HepG2 (cell line): ENCODE data around the gene SMYD4. TPM values are rescaled to one million over a fixed set of nuclear protein-coding genes. Genes with fewer than 3 reads are reported as not detected.
A peak's percentile ranks its signal among the peaks of the same experiment; 100 is the strongest.

ENCODE experiments used
- CC2D1A ChIP-seq: sonication (generic); formaldehyde crosslinking; IDR thresholded peaks from 2 replicates; pipeline ENCODE4 v1.8.1; 2023; ENCODE audit warnings: mild to moderate bottlenecking, missing genetic modification reagents
- CCDC6 ChIP-seq: sonication (generic); formaldehyde crosslinking; IDR thresholded peaks from 2 replicates; pipeline ENCODE4 v1.8.1; 2022; ENCODE audit warnings: mild to moderate bottlenecking, missing genetic modification reagents, moderate library complexity
- FOXO4 ChIP-seq: sonication (generic); formaldehyde crosslinking; conservative IDR thresholded peaks from 2 replicates; pipeline ENCODE4 v1.8.1; 2023; ENCODE audit warnings: missing genetic modification reagents
- GTF3A ChIP-seq: sonication (generic); formaldehyde crosslinking; conservative IDR thresholded peaks from 2 replicates; pipeline ENCODE4 v1.4.0; 2020; ENCODE audit warnings: mild to moderate bottlenecking, missing genetic modification reagents
- IRF1 ChIP-seq: sonication (generic); formaldehyde crosslinking; IDR thresholded peaks from 2 replicates; pipeline ENCODE4 v1.4.0; 2020; ENCODE audit warnings: low read depth, mild to moderate bottlenecking, missing genetic modification reagents
- ISL2 ChIP-seq: sonication (generic); formaldehyde crosslinking; IDR thresholded peaks from 2 replicates; pipeline ENCODE4 v1.5.0; 2020; ENCODE audit warnings: missing genetic modification reagents
- MIER2 ChIP-seq: IDR thresholded peaks from 2 replicates; pipeline ENCODE4 v1.6.1; 2016; ENCODE audit warnings: missing biosample characterization, missing genetic modification reagents
- ONECUT2 ChIP-seq: sonication (generic); formaldehyde crosslinking; IDR thresholded peaks from 2 replicates; pipeline ENCODE4 v1.4.0; 2020; ENCODE audit warnings: missing genetic modification reagents
- PCBP2 ChIP-seq: fragments of 200-400 bp; formaldehyde crosslinking; optimal IDR thresholded peaks from 2 replicates; pipeline ENCODE3; 2018; ENCODE audit warnings: low read length, low read depth; ENCODE audit not compliant: poor library complexity, severe bottlenecking
- RELA ChIP-seq: sonication (generic); formaldehyde crosslinking; IDR thresholded peaks from 2 replicates; pipeline ENCODE4 v1.4.0; 2020; ENCODE audit warnings: missing genetic modification reagents
- REPIN1 ChIP-seq: sonication (generic); formaldehyde crosslinking; IDR thresholded peaks from 2 replicates; pipeline ENCODE4 v1.8.0; 2022; ENCODE audit warnings: missing genetic modification reagents, low read depth, mild to moderate bottlenecking, borderline replicate concordance
- SMAD1 ChIP-seq: sonication (generic); formaldehyde crosslinking; IDR thresholded peaks from 2 replicates; pipeline ENCODE4 v1.4.0; 2020; ENCODE audit warnings: missing genetic modification reagents, low read depth, mild to moderate bottlenecking, borderline replicate concordance
- SSRP1 ChIP-seq: IDR thresholded peaks from 2 replicates; pipeline ENCODE4 v1.6.1; 2016; ENCODE audit warnings: control low read depth
- ZBTB2 ChIP-seq: sonication (generic); formaldehyde crosslinking; IDR thresholded peaks from 2 replicates; pipeline ENCODE4 v1.8.0; 2022; ENCODE audit warnings: low read depth, missing genetic modification reagents
- ZNF160 ChIP-seq: sonication (generic); formaldehyde crosslinking; IDR thresholded peaks from 2 replicates; pipeline ENCODE4 v1.8.0; 2022; ENCODE audit warnings: mild to moderate bottlenecking, inconsistent platforms, missing genetic modification reagents
- ZNF18 ChIP-seq: sonication (generic); formaldehyde crosslinking; IDR thresholded peaks from 2 replicates; pipeline ENCODE4 v1.8.0; 2022; ENCODE audit warnings: mild to moderate bottlenecking, missing genetic modification reagents; ENCODE audit not compliant: insufficient replicate concordance
- ZNF274 ChIP-seq: sonication (generic); formaldehyde crosslinking; IDR thresholded peaks from 2 replicates; pipeline ENCODE4 v1.5.1; 2020; ENCODE audit warnings: mild to moderate bottlenecking, missing genetic modification reagents
- ZNF512 ChIP-seq: sonication (generic); formaldehyde crosslinking; IDR thresholded peaks from 2 replicates; pipeline ENCODE4 v1.4.0; 2020; ENCODE audit warnings: mild to moderate bottlenecking, missing genetic modification reagents
- polyA plus RNA-seq, 8 experiments: library from polyadenylated mRNA; depleted of rRNA in 3 of 8; stranded (reverse) in 7 of 8; unstranded in 1 of 8; fragments of >200 nt; fragmentation: Illumina TruSeq in 4 of 8; extraction: Trizol in 4 of 8; gene quantifications; 2 replicates each; pipeline versions ENCODE4 v1.2.1 to v1.2.3, GENCODE V29; 2011 to 2016; ENCODE audit warnings: low read depth in 4 of 8, missing spikeins in 1 of 8, mixed read lengths in 1 of 8; ENCODE audit not compliant: insufficient read depth in 1 of 8
- total RNA-seq, 5 experiments: library from RNA; depleted of rRNA; stranded (reverse); fragments of >200 nt; fragmentation: Illumina TruSeq; extraction: Trizol; gene quantifications; 2 replicates each; pipeline ENCODE4 v1.2.3, GENCODE V29; 2016; ENCODE audit warnings: low read depth in 1 of 5

The SMYD4 gene
- total and polyA plus RNA-seq, 2 of the 13 experiments (the other 11 are each of a cell fraction or from before 2014, with no cell fraction given) = 7.4 to 11.3 TPM

GRCh38 chr17:1762901-1763898 is 66.5 kb downstream of the SMYD4 start (continued):
- no peak for TF ChIP-seq IRF1 (CRISPR knock-in tag)
- TF ChIP-seq CC2D1A (CRISPR knock-in tag) = 0 out of 2 replicates have a peak, but pooled peaks have one; percentile 37
- no peak for TF ChIP-seq CCDC6
- TF ChIP-seq GTF3A (CRISPR knock-in tag) = no peak
- no peak for TF ChIP-seq FOXO4 (CRISPR knock-in tag)
- TF ChIP-seq SSRP1 = no peak; the same call in 1 of the 2 replicates
- TF ChIP-seq REPIN1 (CRISPR knock-in tag) = peak; percentile 68
- no peak for TF ChIP-seq ZNF160 (CRISPR knock-in tag)
- TF ChIP-seq RELA (CRISPR knock-in tag) = peak; percentile 34
- TF ChIP-seq ISL2 = peak; percentile 81; the same call in 1 of the 2 replicates
- TF ChIP-seq ZNF18 (CRISPR knock-in tag) = no peak
- no peak for TF ChIP-seq SMAD1 (CRISPR knock-in tag)
- TF ChIP-seq ONECUT2 = peak; percentile 38; the same call in 1 of the 2 replicates
- TF ChIP-seq ZNF274 (CRISPR knock-in tag) = 0 out of 2 replicates have a peak, but pooled peaks have one; percentile 21
- no peak for TF ChIP-seq PCBP2
- TF ChIP-seq ZNF512 (CRISPR knock-in tag) = no peak
- no peak for TF ChIP-seq ZBTB2 (CRISPR knock-in tag)
- TF ChIP-seq MIER2 (CRISPR knock-in tag) = no peak
